HG03103 (cell line): ENCODE measurements around the gene KRTAP3-2.

ENCODE experiments used
- ATAC-seq: cut with Tn5 transposase; IDR thresholded peaks from one replicate; pipeline ENCODE4 v1.9.1; 2021; ENCODE audit warnings: low read depth; ENCODE audit not compliant: unreplicated experiment

Gene KRTAP3-2

GRCh38 chr17:40974366-40974765 lies 25.3 kb downstream of the KRTAP3-2 start:
- ATAC-seq: no peak

- ATAC-seq: no peak
Measured at GRCh38 chr17:40967582-40967981, 32.1 kb downstream of the KRTAP3-2 start.

GRCh38 chr17:40966848-40967247 lies 32.9 kb downstream of the KRTAP3-2 start, which contains the start of gene KRT39:
TSS of gene KRT39 (minus strand) at chr17:40966948. CDS start at chr17:40966856, 92 bp downstream.
- no peak for ATAC-seq

- ATAC-seq: no peak
Measured at GRCh38 chr17:40963838-40964237, 35.9 kb downstream of the KRTAP3-2 start.

GRCh38 chr17:40962059-40962561 lies 37.6 kb downstream of the KRTAP3-2 start:
- ATAC-seq: no peak

GRCh38 chr17:40961591-40961990 lies 38.1 kb downstream of the KRTAP3-2 start:
- no peak for ATAC-seq

GRCh38 chr17:40960144-40960543 lies 39.6 kb downstream of the KRTAP3-2 start:
- ATAC-seq: no peak

GRCh38 chr17:40958086-40958953 lies 41.4 kb downstream of the KRTAP3-2 start:
- no peak for ATAC-seq

GRCh38 chr17:40956401-40957254 lies 43.1 kb downstream of the KRTAP3-2 start:
- ATAC-seq: no peak

GRCh38 chr17:40953881-40954280 lies 45.8 kb downstream of the KRTAP3-2 start:
- ATAC-seq: no peak

GRCh38 chr17:40952661-40953060 lies 47.0 kb downstream of the KRTAP3-2 start:
- no peak for ATAC-seq

GRCh38 chr17:40952154-40952553 lies 47.6 kb downstream of the KRTAP3-2 start:
- ATAC-seq: no peak

GRCh38 chr17:40951011-40951622 lies 48.6 kb downstream of the KRTAP3-2 start:
- ATAC-seq: no peak

GRCh38 chr17:40950176-40950575 lies 49.5 kb downstream of the KRTAP3-2 start:
- ATAC-seq: no peak

GRCh38 chr17:40949418-40949817 lies 50.3 kb downstream of the KRTAP3-2 start:
- no peak for ATAC-seq
